GM18907 (cell line): ENCODE measurements around the gene EBF3.

Experiments used
- ATAC-seq: cut with Tn5 transposase; IDR thresholded peaks from one replicate; pipeline ENCODE4 v1.9.1; 2021; ENCODE audit warnings: mild to moderate bottlenecking, moderate library complexity; ENCODE audit not compliant: unreplicated experiment

EBF3 gene

GRCh38 chr10:129877773-129878371, 86.2 kb downstream of the EBF3 start:
- no peak for ATAC-seq

- ATAC-seq = no peak
Observed at GRCh38 chr10:129876838-129877237, 87.2 kb downstream of the EBF3 start.

DNA sequence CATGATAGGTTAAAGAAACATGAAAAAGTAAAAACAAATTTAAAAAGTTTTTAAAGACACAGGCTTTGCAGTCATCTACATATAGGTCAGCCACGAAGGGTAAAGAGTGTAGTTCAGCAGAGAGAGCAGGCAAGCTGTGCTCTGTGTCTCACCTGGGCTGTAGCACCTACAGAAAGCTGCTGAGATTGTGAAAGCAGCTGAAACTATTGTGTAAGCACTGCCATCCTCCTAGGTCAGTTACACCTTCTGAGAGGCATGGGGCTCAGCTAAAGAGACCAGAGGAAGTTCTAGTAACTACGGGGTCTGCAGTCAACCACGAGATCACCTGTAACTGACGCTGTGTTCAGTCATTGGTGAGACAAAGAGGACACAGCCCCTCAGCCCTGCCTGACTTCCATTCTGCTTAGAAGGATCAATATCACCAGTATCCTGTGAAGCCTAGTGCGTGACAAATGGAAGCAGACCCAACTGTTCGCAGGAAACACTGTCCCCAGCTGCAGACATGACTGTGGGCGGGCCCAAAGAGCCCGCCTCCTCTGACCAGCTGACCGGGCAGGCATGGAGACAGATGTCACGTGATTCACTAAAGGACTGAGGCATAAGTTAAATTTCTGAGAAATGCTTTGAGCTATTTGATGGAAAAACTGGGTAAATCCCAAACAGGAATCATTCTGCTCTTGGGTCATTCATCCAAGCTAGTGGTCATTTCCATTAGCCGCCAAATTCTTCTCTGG, 87.9 kb downstream of the EBF3 start:
- no peak for ATAC-seq

DNA sequence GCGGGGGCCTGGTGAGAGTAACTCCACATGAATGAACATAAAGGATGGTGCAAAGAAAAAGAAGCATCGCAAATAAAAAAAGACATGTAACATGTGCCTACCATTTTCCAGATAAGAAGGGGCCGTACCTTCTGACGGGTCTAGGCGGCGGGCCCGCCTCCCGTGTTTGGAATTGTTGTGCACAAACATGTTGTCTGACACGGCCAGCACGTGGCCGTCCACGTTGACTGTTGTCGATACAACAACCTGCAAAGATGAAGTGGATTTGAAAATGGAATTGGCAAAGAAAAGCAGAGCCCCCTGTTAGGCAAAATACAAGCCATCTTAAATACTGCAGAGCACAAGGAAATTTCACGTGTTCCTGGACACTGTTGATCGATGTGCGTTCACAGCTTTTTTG, 90.7 kb downstream of the EBF3 start:
- no peak for ATAC-seq

DNA sequence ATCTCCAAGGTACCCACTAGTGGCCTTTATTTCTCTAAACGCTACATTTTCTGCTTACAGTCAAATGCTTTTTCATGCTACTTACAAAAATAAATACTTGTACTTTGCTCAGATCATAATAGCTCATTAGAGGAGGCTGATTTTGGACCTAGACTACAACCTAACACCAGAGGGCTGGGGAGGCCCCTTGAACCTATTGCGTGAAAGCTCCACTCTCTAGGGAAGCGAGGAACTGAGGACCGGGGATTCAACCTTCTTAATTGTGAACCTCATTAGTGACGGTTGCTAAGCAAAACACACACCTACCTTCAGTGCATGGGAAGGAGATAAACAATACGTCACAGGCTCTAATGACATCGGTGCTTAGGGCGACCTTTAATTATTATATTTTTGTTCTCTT, 92.1 kb downstream of the EBF3 start:
- ATAC-seq = no peak

DNA sequence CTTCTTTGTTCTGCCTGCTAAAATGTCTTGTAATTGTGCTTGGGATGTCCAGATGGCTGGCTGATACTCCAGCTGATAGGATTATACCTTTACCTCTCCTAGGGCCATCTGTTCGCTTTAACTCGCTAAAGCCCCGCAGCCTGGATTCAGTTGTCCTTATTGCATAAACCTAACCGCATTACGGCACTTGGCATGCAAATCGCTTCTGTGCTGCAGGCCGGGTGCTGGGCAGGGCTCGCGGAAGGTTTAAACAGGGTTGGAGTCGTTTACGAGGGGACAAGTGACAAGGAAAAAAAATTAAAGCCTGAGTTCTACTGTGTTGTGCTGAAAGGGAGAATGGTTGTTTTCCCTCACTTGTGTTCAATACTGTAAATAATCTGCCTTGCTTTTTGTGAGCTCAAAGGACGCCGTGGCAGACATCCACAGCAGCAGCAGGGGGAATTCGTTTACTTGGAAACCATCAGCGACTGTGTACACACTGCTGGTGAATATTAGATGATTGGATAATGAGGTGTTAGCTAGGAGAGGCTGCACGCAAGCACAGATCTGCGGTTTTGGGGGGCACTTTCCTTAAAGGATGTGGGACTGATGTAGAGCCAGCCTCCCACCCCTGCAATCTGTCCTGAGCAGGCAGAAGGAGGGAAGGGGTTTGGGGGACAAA, 93.0 kb downstream of the EBF3 start:
- no peak for ATAC-seq

DNA sequence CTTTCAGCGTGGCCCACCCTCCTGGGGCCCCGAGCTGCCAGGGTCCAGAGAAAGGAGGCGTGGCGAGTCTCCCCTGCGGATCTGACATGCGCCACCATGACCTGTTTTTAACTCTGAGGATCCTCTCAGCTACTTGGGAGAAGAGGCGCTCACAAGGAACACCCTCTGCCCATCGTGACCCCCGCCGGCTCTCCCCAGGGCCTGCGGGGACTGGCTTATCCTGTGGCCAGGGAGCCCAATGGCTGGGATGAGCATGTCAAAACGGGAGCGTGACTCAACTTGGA, 93.7 kb downstream of the EBF3 start:
- ATAC-seq = no peak

DNA sequence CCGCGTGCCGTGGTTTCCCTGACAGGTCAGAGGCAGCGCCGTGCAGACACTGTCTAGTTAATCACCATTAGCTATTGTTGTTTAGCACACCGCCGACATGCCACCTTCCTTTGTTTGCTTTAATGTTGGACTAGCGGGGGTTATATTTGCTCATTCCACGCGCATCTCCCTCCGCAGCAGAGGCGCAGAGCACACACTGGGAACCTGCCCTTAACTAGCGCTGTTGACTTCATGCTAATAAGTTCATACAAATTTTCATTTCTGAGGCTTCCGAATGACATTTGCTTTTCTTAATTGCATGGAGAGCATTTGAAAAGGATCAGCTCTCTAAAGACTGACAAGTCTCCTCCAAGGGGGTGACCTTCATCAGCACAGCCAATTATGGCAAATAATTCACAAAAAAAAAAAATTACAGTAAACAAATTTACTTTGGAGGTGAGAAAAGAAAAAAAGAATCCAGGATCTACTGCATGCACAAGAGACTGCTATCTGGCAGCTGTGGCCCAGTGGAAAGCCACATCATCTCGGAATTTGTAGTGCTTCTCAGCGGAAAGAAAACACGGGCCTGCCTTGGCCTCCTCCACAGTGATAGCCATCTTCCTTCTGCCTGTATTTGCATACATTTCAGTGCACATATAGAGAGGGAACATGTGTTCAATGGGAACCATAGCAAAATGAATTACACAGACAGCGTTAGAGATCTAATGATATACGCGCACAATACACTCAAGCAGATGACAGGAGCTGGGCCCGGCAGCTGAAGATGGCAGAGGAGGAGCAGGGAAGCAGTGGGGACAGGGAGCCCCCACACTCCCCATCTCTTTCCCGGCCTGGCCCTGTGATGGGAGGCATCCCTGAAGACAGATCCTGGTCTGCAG, 94.2 kb downstream of the EBF3 start:
- no peak for ATAC-seq

GRCh38 chr10:129868449-129869035, 95.5 kb downstream of the EBF3 start:
- no peak for ATAC-seq

GRCh38 chr10:129867631-129868179, 96.4 kb downstream of the EBF3 start:
- ATAC-seq = no peak

- ATAC-seq = no peak
Observed at GRCh38 chr10:129866894-129867293, 97.2 kb downstream of the EBF3 start.

GRCh38 chr10:129865960-129866359, 98.1 kb downstream of the EBF3 start:
- no peak for ATAC-seq

DNA sequence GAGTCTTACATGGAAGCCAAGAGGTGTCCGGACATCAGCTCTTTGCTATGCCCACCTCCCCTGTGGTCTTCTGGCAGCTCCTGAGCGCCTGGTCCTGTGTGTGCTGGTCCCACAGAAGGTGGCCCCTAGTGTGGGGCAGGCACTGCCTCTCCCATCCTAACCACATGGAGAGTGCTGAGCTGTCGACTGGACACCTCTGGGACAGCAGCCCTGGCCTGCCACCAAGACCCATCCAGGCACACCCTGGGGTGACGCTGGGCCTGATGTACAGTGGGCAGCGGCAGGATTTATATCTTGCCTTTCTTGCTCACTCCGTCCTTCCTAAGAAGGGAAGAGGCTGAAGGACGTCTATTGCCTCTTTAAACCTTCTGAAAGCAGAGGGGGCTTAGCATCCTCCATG, 98.7 kb downstream of the EBF3 start:
- no peak for ATAC-seq

GRCh38 chr10:129864601-129865126, 99.4 kb downstream of the EBF3 start:
- ATAC-seq = no peak

DNA sequence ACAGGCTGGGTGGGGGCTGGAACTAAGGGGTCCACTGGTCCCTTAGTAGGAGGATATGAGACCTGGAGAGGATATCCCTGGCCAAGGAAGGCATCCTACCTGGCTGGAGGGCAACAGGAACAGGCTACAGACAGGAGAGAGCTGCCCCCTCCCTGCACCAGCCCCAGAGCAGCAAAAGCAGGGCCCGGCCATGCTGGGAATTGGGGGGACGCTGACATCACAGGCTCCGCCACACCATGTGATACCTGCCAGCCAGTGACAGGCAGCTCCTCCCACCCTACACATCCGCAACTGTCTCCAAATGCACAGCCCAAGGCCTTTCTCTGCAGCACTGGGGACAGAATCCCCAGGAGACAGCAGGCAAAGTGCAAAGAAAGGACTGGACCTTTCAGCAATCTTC, 100.0 kb downstream of the EBF3 start:
- ATAC-seq = no peak

- ATAC-seq = no peak
Observed at GRCh38 chr10:129863201-129863663, 100.8 kb downstream of the EBF3 start.

DNA sequence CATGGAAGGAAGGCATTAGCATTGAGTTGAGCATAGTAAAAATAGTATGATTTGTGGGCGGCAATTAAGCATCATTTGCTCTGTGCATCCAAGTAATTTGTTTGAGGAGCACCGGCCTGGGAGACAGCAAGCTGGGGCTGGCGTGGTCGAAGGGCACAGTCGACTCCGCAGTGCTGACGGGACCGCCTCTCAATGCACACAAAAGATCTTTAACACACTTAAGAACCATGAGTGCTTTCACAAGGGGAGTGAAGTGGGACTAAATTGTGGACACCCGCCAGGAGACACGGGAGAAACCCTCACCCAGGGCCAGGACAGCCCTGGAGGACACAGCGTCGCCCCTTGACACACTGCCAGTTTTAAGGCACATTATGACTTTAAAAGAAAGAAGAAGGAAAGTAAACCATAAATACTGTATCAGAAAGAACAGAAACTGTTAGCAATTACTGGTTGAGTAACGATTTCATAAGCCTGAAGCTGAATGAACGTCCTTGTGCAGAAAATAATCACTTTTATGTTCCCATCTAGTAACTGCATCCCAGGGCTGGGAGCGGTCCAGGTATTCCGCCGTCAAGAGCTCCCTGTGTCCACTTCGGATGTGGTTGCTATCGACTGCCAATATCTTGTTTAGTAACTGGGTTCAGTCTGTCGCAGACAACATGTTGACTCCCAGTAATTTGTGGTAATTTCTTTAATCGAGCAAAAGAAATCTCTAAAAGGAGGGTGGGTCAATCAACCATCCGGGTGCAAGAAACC, 102.1 kb downstream of the EBF3 start:
- ATAC-seq = no peak

- no peak for ATAC-seq
Observed at GRCh38 chr10:129860396-129860795, 103.7 kb downstream of the EBF3 start.

DNA sequence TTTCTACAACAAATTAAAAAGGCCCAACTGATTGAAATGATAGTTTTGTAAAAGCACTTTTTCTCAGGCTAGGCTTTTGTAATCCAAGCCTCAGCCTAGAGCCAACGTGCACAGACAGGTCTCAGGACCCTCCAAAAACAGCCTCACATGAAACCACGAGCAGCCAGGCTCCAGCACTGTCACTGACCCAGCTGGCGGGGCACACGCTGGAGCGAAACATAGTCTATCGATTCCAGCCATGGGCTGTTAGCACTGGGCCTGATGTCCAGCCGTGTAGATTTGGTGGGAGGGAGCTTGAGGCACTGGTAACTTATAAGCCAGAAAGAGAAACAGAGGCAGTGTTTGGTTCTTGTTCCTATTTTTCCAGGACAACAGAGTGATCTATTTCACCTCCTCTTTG, 104.5 kb downstream of the EBF3 start:
- ATAC-seq = no peak
